Ascending aorta (tissue), 2 donors: ENCODE measurements around the gene MKX. TPM values are rescaled to one million over a fixed set of nuclear protein-coding genes. Genes with fewer than 3 reads are reported as not detected.

Experiments used
- DNase-seq, 2 donors: peaks; one replicate each; pipeline ENCODE4 v3.0.0-alpha.2; 2019; ENCODE audit warnings: low spot score in 2 of 2
- H3K27ac ChIP-seq, 2 donors: fragments of 200-600 bp; sonication (generic); one replicate each; pipeline ENCODE4 v1.5.1; 2016 to 2017; ENCODE audit warnings: mild to moderate bottlenecking in 1 of 2
- H3K27me3 ChIP-seq: fragments of 200-600 bp; sonication (generic); one replicate; pipeline ENCODE4 v1.5.1; 2017
- H3K36me3 ChIP-seq, 2 donors: fragments of 200-600 bp; sonication (generic); one replicate each; pipeline ENCODE4 v1.5.1; 2016
- H3K4me1 ChIP-seq, 2 donors: fragments of 200-600 bp; sonication (generic); one replicate each; pipeline ENCODE4 v1.5.1; 2016 to 2017; ENCODE audit warnings: mild to moderate bottlenecking in 1 of 2
- H3K4me3 ChIP-seq, 2 donors: fragments of 200-600 bp; sonication (generic); one replicate each; pipeline ENCODE4 v1.5.1; 2016 to 2017; ENCODE audit warnings: mild to moderate bottlenecking in 1 of 2
- H3K9me3 ChIP-seq, 2 donors: fragments of 200-600 bp; sonication (generic); one replicate each; pipeline ENCODE4 v1.5.1; 2016
- intact Hi-C: fragments of 100-400 bp; cut with DNase I; formaldehyde crosslinking; loops from one replicate; pipeline ENCODE4 v1.15.1; 2023
- total RNA-seq: library from RNA; depleted of rRNA; stranded (reverse); fragments of >200 nt; gene quantifications from one replicate; pipeline ENCODE4 v1.1.0, GENCODE V29; 2016
- TF ChIP-seq, protein P1 (sequence below), 3 experiments: fragments of 200-600 bp in 2 of 3; fragments of 450-650 bp in 1 of 3; sonication (generic) in 2 of 3; IDR thresholded peaks; one replicate each; pipeline ENCODE4 v1.5.1; 2016 to 2019; ENCODE audit warnings: antibody characterized with exemption in 3 of 3, mild to moderate bottlenecking in 1 of 3, moderate library complexity in 1 of 3

MKX gene
- total RNA-seq, 1 donor from 2014 or later, result 15.8 TPM

DNA sequence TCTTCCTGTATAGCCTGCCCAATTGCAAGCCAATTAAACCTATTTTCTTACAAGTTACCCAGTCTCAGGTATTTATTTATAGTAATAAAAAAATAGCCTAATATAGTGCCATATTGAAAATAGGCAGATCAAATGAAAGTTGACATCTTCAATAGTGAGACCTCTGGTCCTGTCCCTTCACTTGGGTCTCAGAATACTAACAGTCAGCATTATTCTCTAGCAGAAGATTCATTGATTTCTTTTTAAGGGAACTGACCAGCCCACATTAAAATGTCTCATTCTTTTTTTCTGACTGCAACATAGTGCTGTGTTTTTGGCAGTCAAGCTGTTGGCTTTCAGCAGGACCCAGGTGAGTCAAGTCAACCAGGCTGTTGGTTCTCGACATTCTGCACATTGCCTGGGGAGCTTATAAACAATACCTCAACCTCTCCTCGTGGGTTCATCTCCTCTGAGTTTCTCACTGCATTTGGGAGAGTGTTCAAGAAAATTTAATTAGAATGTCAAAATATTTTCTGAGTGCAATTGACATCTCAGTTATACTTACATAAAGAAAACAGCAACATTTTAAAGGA, 109.8 kb downstream of the MKX start:
- TF ChIP-seq, protein P1, sequence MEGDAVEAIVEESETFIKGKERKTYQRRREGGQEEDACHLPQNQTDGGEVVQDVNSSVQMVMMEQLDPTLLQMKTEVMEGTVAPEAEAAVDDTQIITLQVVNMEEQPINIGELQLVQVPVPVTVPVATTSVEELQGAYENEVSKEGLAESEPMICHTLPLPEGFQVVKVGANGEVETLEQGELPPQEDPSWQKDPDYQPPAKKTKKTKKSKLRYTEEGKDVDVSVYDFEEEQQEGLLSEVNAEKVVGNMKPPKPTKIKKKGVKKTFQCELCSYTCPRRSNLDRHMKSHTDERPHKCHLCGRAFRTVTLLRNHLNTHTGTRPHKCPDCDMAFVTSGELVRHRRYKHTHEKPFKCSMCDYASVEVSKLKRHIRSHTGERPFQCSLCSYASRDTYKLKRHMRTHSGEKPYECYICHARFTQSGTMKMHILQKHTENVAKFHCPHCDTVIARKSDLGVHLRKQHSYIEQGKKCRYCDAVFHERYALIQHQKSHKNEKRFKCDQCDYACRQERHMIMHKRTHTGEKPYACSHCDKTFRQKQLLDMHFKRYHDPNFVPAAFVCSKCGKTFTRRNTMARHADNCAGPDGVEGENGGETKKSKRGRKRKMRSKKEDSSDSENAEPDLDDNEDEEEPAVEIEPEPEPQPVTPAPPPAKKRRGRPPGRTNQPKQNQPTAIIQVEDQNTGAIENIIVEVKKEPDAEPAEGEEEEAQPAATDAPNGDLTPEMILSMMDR (IDR thresholded peaks at IDR 0.05), result no peak

DNA sequence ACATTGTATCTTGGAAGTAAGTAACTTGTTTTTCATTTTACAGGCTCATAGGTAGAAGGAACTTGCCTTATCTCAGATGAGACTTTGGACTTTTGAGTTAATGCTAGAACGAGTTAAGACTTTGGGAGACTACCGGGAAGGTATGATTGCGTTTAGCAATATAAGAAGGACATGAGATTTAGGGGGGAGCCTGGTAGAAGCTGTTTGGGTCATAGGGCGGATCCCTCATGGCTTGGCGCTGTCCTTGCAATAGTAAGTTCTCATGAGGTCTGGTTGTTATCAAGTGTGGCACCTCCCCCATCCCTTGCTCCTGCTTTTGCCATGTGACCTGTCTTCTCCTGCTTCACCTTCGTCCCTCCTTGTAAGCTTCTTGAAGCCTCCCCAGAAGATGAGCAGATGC, 110.3 kb downstream of the MKX start:
- intact Hi-C loops, result no loop called here
- no peak for DNase-seq

More for the DNA sequence above, 109.8 kb downstream of the MKX start:
- DNase-seq, result no peak
- Histone ChIP-seq H3K4me1 (no peaks in the 10 kb centered on the region), H3K27me3 (no peaks in the 10 kb centered on the region), H3K9me3 (no peaks in the 10 kb centered on the region), H3K27ac (no peak overlapping the region), H3K4me3 (no peak overlapping the region), H3K36me3 (no peaks in the 10 kb centered on the region)
- intact Hi-C loops, result no loop called here

DNA sequence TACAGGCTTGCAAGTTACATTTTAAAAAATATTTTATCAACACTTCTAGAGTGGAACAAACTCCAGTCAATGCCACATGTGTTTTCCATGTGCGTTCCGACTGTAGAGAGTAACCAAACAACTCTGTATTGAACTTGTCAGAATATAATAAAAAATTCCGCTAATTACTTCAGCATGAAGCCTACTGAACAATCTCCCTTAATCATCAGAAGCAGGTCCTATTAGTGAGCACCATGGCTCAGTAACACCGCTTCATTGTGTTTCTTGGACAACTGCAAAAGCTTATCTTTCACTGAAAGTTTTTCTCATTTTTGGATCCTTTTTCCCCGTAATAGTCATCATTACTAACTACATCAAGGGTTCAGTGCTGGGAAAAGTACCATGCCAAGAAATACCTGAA, 117.0 kb downstream of the MKX start:
- intact Hi-C loops, result no loop called here
- Histone ChIP-seq H3K36me3 (no peaks in the 10 kb centered on the region), H3K4me3 (no peak overlapping the region), H3K27ac (no peak overlapping the region), H3K4me1 (peaks cover 0 to 5% of the 10 kb centered on the region in 2 donors), H3K9me3 (no peaks in the 10 kb centered on the region), H3K27me3 (no peaks in the 10 kb centered on the region)
- TF ChIP-seq, protein P1 (IDR thresholded peaks at IDR 0.05), result no peak
- no peak for DNase-seq

More for the DNA sequence above, 110.3 kb downstream of the MKX start:
- Histone ChIP-seq H3K27me3 (no peaks in the 10 kb centered on the region), H3K4me1 (no peaks in the 10 kb centered on the region), H3K27ac (no peak overlapping the region), H3K9me3 (no peaks in the 10 kb centered on the region), H3K4me3 (no peak overlapping the region), H3K36me3 (no peaks in the 10 kb centered on the region)
- TF ChIP-seq, protein P1 (IDR thresholded peaks at IDR 0.05), result no peak

DNA sequence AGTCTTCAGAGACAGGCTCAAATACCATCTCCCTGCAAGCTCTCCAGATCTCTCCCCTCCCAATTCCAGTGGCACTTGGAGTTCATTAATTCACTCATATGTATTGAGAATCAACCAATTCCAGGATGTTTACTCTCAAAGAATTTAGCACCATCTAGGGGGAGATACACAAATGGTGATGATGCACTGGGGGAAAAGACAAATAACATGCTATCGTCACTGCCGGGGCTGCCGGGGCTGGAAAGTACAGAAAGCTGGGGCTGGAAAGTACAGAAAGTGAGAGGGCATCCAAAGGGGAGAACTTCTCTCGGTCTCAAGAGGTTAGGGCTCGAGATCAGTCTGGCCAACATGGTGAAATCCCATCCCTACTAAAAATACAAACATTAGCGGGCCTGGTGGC, 118.7 kb downstream of the MKX start:
- no peaks in the 10 kb centered on the region for H3K36me3 ChIP-seq
- TF ChIP-seq, protein P1 (IDR thresholded peaks at IDR 0.05), result no peak
- H3K4me1 ChIP-seq, result peaks cover 0 to 5% of the 10 kb centered on the region in 2 donors
- H3K4me3 ChIP-seq, result no peak overlapping the region
- H3K27ac ChIP-seq, result no peak overlapping the region
- H3K27me3 ChIP-seq, result no peaks in the 10 kb centered on the region
- intact Hi-C loops, result no loop called here
- no peak for DNase-seq
- H3K9me3 ChIP-seq, result no peaks in the 10 kb centered on the region

DNA sequence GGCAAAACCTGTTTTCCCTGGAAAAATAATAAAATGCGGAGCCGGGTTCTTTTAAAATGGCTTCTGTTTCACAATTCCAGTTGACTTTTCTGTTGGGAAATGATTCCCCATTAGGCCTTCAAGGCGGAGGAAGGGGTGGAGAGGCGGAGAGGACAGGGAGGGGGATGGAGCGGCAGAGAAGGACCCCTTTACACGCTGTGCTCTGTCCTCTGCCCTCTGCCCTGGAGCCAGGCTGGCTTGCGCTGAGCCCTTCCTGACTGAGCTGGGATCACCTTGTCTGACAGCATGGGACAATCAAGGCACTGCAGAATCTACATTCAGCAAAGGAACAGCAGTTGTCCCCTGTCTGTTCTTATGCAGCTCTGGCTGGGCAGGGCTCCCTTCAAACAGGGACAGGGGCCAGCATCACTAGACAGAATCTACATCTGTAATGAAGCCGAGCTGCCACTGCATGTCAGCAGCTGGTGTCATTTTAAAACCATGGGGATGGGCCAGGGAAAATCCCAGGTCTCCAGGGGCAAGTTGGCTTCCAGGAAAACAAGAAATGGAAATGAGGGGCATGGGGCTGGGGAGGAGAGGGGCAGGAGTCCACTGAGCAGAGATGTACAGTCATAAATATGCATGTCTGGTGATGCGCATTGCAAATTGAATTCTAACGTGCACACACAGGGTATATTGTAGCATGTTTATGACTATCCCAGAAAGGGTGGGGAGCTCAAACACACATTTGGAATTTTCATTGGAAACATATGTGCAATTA, 120.0 kb downstream of the MKX start:
- TF ChIP-seq, protein P1 (IDR thresholded peaks at IDR 0.05), result no peak
- Histone ChIP-seq H3K27me3 (no peaks in the 10 kb centered on the region), H3K9me3 (no peaks in the 10 kb centered on the region), H3K36me3 (no peaks in the 10 kb centered on the region), H3K27ac (no peak overlapping the region), H3K4me1 (peaks cover 0 to 6% of the 10 kb centered on the region in 2 donors), H3K4me3 (no peak overlapping the region)
- no peak for DNase-seq
- intact Hi-C loops, result no loop called here
